Stimulated activated CD4-positive, alpha-beta T cell treated with anti-CD3 and anti-CD28 coated beads, Interleukin-1b, Interleukin-23, amount 100 ng/mL, for 48 hours (primary cell): ENCODE data around the gene C1orf35.

Source experiments
- DNase-seq: peaks from one replicate; pipeline ENCODE4 v3.0.0-alpha.2; 2020

Gene C1orf35

DNA sequence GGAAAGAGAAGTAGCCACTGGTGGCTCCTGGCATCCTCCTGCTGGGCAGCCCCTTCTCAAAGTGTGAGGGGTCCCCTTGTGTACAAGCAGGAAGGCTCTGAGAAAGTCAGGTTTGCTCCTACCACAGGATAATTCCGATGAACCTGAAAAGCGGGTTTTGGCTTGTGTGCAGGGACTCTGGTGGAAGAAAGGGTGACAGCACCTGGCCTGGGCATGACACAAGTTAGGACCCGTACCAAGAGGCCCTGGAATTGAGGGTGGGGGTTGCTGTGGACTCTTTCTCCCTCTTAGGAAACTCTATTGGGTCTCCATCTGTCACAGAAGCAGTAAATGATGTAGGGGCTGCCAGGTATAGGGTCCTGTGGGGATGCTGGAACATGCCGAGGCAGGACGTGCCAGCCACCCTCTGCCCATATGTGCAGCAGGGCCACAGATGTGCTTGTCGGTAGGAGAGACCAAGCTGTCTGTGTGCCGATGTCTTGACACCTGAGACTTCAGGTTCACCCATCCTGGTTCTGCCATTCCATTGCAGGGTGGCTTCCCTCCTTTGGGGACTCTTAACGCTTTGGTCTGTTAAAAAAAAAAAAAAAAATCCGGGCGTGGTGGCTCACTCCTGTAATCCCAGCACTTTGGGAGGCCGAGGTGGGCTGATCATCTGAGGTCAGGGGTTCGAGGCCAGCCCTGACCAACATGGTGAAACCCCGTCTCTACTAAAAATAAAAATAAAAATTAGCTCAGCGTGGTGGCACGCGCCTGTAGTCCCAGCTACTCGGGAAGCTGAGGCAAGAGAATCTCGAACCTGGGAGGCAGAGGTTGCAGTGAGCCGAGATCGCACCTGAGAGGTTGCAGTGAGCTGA is 9.8 kb downstream of the C1orf35 start:
- no peak for DNase-seq

GRCh38 chr1:228092342-228093049 is 10.6 kb downstream of the C1orf35 start:
- DNase-seq, result no peak

DNA sequence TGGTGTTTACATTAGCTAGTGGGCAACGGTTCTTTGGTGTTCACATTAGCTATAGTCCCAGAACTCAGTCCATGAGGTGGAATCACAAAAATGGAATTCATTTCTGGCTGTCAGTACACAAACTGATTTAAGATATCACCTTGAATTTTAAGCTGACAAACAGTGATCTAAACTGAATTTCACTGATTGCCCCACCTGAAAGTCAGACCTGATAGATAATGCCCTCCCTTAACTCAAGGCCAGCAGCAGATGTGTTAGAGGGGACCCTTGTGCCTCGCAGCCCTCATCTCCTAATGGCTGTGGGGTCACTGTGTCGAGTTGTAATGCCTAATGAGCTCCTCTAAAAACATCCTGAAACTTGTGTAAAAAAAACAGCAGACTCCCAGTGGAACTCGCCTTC is 12.0 kb downstream of the C1orf35 start:
- no peak for DNase-seq

DNA sequence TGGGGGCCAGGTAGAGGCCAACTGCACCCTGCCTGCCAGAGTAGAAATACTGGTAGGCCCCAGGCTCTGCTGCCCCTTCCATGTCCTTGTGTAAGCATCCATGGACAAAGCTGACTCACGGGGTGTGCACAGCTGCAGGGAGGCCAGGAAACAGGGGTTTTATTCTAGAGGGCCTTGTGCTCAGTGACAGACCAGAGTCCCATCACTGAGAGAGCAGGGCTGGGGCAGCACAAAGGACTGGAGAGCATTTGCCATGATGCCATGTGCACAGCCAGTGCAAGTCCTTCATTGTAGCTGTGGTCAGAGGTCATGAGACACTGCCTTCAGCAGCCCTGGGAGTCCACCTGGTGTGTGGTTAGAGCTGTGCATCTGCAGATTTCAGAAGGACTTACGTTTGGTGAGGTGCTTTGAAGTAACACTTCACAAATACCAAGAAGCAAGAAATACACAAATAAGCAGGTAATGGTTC is 12.5 kb downstream of the C1orf35 start:
- no peak for DNase-seq

- DNase-seq, result no peak
Measured at GRCh38 chr1:228089519-228090380, 13.4 kb downstream of the C1orf35 start.

GRCh38 chr1:228088586-228089498 is 14.3 kb downstream of the C1orf35 start:
- DNase-seq, result peak; percentile 1

DNA sequence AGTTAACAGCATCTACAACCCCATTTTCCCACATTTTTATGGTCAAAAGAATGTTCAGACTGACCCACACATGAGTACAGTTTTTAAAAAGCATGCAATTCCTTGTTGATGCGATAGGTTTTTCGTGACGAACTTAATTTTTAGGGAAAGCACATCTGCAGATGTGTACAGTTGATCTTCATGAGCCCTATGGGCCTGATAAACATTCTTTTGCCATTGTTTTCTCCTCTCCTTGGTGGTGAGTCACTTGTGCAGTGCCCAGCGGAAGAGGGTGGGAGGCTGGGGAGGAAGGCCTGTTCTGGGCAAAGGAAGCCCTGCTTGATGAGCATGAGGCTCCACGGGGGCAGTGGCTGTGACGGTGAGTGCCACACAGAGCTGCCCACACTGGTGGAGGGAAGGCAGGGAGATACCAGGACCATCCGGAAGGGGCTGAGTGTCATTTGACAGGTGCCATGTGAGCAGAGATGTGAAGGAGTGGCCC is 15.3 kb downstream of the C1orf35 start:
- no peak for DNase-seq

DNA sequence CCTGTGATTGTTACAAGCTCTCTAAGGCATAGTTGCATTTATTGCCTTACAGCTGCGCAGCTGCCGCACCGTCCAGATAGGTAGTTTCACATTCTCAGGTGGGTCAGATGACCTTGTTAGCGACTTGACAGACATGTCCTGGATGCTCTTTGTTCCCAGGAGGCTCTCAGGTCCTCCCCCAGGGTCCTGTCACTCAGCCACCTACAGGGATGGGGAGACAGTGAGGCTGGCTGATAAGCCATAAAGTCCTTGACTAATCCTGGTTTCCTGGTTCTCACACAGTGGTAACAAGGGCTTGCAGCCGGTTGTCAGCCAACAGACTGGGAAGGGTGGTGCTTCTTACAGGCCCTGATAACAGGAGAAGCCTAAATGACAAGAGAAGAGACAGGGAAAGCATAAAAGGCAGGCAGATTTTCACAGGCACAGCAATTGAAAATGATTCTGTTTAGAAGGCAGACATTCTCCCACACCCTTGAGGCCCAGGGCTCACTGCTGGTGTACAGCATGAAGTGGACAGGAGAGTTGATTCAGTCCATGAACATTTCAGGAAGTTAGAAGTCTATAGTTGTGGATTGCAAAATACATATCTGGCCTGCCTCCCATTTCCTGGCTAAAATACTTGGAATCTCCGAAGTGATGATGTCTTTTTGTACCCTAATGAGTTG is 17.7 kb downstream of the C1orf35 start:
- no peak for DNase-seq

DNA sequence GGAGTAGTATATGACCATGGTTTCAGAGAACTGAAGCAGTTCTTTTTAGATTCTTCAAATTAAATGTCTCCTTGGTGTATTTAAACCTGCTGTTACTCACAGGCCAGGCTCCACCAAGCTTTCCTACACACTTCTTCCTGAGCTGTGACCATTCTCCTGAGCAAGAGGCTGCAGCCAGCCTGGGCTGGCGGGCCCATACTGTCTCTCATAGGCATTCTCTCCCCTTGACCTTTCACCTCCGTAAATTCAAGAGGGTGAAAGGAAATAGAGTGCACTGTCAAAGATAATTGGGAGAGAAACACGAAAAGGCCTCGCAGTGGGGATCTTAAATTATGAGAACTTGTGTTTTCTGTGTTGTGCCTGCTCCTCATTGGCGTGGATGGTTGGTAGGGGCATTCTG is 18.3 kb downstream of the C1orf35 start:
- no peak for DNase-seq

GRCh38 chr1:228084325-228084724 is 18.8 kb downstream of the C1orf35 start:
- DNase-seq, result no peak

- no peak for DNase-seq
Measured at GRCh38 chr1:228083871-228084278, 19.2 kb downstream of the C1orf35 start.

GRCh38 chr1:228082918-228083870 is 19.9 kb downstream of the C1orf35 start:
- DNase-seq, result peak; percentile 25

DNA sequence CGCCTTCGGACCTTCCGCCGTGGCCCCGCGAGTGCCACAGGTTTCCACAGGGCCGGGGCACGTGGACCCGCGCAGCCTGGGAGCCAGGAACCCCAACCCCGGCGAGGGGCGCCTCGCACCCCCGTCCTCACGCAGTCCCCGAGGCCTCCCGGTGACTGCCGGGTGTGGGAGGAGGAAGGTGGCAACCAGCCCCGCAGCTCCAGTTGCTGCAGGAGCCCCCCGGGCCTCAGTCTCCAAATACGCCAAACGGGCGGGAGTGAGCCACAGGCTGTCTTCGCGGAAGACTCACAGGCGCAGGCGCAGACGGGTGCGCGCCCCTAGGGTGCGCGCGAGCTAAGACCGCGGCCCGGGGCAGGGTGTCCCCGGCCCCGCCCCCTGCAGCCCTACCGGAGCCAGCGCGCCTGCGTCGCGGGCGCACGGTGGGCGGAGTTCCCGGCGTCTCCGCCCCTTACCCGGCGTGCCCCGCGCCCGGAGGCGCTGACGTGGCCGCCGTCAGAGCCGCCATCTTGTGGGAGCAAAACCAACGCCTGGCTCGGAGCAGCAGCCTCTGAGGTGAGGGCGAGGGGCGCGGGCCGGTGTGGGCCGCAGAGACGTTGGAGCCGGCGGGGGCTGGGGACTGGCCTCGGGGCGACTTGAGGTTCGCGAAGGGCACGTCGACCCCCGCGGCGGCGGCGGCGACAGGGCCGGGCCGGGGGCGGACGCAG is 20.8 kb downstream of the C1orf35 start, which contains the start of gene ARF1:
TSS of gene ARF1 (plus strand) at position 495 of the 704 bp plus-strand sequence. CDS start 14,407 bp downstream, outside the sequence.
- peak; percentile 92 for DNase-seq

DNA sequence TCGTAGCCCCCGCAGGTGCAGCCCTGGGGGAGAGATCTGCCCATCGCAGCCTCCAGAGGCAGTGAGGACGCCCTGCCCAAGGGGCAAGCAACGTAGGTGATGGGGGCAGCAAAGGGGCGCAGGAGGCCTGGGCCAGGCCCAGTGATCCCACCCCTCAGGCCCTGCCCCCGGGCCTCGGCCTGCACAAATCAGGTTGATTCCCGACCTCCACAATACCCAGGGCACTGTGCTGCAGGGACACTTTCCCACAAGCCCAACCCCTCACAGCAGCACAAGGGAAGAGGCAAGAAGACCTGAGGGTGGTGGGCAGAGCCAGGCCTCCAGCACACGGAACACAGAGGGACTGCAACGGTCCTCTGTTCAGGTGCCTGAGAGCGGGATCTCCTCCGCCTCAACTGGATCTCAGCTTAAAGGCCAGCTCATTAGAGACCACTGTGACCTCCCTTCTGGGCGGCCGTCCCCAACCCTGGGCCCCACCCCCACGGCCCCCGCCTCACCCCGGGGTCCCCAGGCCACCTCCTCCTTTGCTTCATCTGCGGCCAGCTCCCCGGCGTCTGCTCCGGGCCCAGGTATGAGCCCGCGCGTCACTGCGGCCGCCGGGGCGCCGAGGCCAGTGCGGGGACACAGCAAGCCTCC is 21.4 kb downstream of the C1orf35 start:
- DNase-seq, result no peak

DNA sequence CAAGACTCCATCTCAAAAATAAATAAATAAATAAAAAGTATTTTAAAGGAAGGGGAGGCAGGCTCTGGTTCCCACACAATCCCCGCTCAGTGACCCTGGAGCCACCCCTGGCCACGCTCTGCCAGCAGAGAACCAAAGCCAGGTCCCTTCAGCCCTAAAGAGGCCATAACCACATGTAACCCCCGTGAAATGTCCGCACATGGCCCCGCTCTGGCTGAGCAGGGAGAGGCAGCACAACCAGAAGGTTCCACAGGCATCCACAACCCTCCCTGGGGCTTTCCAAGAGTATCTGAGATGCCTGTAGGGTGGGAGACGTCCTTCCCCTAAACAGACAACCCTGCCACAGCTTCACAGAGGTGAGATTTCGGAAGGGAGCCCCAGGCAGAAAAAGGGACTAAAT is 22.0 kb downstream of the C1orf35 start:
- no peak for DNase-seq

DNA sequence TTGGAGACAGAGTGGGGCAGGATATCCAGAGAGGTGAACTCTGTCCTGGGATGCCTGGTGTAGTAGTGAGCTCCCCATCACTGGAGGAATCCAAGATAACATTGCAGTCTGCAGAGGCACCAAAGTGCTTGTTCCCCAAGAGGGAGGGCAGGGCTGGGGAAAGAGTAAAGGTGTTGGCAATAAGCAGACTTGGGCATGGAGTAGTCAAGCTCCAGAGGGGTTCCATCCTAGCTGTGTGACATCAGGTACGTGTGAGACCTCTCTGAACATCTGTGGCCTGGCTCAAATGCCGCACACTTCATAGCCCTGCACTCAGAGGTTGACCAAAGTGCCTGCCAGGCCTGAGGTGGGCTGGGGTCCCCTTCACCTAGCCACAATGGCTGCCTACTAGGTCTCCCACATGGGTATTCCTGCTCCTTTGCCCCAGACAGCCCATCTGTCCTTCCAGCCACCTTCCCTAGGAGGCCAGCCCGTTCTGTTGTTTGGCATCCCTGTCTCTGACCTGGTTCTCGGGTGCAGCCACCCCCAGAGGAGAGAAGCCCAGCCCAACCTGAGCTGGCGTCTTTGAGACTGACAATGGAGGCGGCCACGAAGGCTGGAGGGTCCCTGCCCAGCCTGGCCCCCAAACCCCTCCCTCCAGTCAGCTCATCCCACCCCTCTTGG is 23.4 kb downstream of the C1orf35 start:
- DNase-seq, result no peak

- no peak for DNase-seq
Measured at GRCh38 chr1:228079013-228079412, 24.1 kb downstream of the C1orf35 start.
